NB4 (cell line): ENCODE data around the gene THSD7A.

Experiments
- POLR2A ChIP-seq: IDR thresholded peaks from 2 replicates; pipeline ENCODE4 v1.6.1; 2011; ENCODE audit warnings: mild to moderate bottlenecking; ENCODE audit not compliant: insufficient read length; ENCODE audit errors: extremely low read depth
- TF ChIP-seq, protein P1 (sequence below): IDR thresholded peaks from one replicate; pipeline ENCODE4 v1.5.1; 2012; ENCODE audit warnings: low read depth, low read length
- TF ChIP-seq, protein P2 (sequence below): IDR thresholded peaks from 2 replicates; pipeline ENCODE4 v1.6.1; 2011; ENCODE audit warnings: low read depth, low read length

DNA sequence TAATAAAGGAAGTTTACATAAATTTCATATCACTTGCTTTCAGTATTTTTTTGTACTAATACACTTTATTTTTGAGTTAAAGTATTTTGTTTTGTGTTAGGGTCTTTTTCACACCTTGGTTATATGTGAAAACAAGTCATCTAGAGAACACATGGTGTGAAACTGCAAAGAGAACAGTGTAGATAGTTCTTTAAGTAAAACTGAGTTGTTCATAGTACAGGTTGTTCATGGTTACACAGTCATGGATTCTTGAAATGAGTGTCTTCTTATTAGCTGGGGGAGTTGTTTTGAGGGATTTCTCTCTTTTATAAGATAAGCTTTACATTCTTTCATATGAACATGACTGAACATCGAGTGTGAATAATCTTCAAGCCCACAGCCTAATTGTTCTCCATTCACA lies 244.2 kb downstream of the THSD7A start:
- TF ChIP-seq, protein P1, sequence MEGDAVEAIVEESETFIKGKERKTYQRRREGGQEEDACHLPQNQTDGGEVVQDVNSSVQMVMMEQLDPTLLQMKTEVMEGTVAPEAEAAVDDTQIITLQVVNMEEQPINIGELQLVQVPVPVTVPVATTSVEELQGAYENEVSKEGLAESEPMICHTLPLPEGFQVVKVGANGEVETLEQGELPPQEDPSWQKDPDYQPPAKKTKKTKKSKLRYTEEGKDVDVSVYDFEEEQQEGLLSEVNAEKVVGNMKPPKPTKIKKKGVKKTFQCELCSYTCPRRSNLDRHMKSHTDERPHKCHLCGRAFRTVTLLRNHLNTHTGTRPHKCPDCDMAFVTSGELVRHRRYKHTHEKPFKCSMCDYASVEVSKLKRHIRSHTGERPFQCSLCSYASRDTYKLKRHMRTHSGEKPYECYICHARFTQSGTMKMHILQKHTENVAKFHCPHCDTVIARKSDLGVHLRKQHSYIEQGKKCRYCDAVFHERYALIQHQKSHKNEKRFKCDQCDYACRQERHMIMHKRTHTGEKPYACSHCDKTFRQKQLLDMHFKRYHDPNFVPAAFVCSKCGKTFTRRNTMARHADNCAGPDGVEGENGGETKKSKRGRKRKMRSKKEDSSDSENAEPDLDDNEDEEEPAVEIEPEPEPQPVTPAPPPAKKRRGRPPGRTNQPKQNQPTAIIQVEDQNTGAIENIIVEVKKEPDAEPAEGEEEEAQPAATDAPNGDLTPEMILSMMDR = no peak
- TF ChIP-seq POLR2A = no peak
- TF ChIP-seq, protein P2, sequence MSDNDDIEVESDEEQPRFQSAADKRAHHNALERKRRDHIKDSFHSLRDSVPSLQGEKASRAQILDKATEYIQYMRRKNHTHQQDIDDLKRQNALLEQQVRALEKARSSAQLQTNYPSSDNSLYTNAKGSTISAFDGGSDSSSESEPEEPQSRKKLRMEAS = no peak
